Adipose tissue (tissue), 3 donors: ENCODE measurements around the gene LGR4. TPM values are rescaled to one million over a fixed set of nuclear protein-coding genes. Genes with fewer than 3 reads are reported as not detected.
"Not testable (repeated sequence)": the region's sequence is repeated elsewhere in the genome, so short reads cannot be mapped to it uniquely, and the experiment has no call there.

Experiments used
- H3K27ac ChIP-seq: one replicate; pipeline ENCODE4 v1.5.1; 2013; ENCODE audit warnings: low read depth, low read length
- WGBS, 3 donors: extraction: QIAGEN DNeasy Blood & Tissue Kit; methylation state at CpG; one replicate each; pipeline ENCODE4 v1.1.7; 2013; 5-methylcytosine and 5-hydroxymethylcytosine counted together
- polyA plus RNA-seq, 3 donors: library from polyadenylated mRNA; stranded (reverse); fragments of 200-250 nt; gene quantifications; one replicate each; pipeline ENCODE4 v1.2.3, GENCODE V29; 2013
- donor health status: healthy with polysubstance abuse.
- donor health status: Bipolar disorder and iron deficiency.
- donor health status: healthy.

Gene LGR4
- polyA plus RNA-seq, 3 donors: 3.0 to 26.1 (median 19.2) TPM

DNA sequence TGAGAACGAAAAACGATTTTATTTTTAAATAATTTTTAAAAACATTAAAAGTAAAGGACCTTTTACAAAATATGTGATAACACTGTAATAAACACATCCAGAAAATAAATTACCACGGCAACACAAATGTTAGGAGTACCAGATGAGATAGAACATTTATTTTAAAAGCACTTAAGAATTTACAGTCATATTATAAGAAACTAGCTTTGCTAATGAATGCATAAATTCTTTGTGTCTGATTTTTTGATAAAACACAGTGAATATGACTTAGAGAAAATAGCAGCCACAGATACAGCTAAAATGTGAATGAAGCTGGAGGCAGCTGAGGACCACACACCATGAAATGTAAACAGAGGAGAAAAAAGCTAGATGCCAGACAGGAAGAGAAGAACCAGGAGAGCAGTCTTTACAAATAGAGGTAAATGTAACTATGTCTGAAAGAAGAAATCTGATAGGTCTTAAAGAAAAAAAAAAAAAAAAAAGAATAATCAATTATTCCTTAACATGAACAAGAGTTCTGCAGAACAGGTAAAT lies 124.2 kb downstream of the LGR4 start:
- no peak overlapping the region for H3K27ac ChIP-seq
- 27 to 45% (median 33%) methylated on average over 3 of the region's 3 CpGs for WGBS, 3 donors

DNA sequence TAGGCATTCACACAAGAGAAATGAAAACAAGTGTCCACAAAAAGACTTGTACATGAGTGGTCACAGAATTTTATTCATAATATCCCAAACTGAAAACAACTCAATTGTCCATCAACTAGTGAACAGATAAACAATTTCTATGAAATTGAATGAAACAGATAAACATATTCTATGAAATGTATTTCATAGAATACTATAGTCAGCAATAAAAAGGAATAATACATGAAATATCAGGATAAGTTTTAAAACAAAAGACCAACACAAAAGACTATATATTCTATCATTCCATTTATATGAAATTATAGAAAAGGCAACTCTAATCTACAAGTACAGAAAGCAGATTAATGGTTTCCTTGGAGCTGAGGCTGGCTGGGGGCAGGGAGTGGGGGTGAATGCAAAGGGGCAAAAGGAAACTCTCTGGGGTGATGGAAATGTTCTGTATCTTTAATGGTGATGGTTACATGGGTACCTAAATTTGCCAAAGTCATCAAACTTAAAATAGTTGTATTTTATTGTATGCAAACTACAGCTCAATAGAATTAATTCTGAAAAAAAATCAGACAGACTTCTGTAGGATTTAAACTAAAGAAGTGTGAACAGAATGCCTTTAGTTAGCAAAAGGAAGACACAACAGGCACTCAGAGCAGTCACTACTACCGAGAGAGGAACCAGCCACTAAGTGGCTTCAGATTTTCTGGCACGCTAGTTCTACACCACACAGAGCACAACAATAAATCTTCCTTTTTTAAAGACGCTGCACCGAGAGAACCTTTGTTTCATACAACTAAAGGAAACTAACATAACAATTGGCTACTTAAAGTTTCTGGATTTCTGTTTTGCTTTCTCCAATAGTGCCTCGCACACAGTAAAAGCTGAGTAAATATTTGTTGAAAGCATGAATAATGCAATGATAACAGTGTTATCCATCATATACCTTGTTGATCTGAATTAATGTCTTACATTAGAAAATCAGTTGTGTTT lies 124.9 kb downstream of the LGR4 start:
- 23 to 71% (median 59%) methylated on average over 5 of the region's 5 CpGs for WGBS, 3 donors

DNA sequence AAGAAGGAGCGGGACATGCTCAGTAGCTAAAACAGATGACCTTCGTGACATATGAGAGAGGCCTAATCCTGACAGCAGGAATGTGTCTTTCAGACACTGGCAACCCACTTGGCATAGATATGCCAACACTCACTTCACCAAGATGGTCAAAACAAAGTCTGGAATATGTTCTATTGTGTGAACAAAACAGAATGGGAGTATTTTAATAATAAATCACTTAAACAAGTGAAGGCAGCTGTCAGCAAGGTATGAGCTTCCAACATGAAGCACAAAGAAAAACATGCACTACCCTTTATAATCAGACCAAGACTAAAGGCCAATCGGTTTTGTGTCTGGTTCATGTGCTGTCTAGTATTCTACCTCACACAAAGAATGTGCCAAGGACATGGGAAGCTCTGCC lies 132.6 kb downstream of the LGR4 start:
- no peak overlapping the region for H3K27ac ChIP-seq
- WGBS, 3 donors: 78 to 85% (median 84%) methylated on average over 3 of the region's 3 CpGs

More for the DNA sequence above, 124.9 kb downstream of the LGR4 start:
- H3K27ac ChIP-seq: no peak overlapping the region

DNA sequence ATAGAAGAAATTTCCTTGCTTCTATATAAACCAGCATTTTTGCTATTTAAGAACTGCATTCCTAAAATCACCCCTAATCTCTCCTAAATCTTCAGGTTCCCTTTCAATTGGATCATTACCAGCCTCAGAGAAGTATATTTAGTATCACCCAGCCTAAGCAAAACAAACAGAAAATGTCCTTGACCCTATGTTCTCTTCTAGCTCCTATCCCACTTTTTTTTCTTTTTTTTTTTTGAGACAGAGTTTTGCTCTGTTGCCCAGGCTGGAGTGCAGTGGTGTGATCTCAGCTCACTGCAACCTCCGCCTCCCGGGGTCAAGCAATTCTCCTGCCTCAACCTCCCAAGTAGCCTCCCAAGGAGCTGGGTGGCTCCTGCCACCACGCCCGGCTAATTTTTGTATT lies 137.8 kb downstream of the LGR4 start:
- WGBS, 3 donors: 96 to 98% (median 96%) methylated on average over 4 of the region's 4 CpGs
- not testable (repeated sequence) for H3K27ac ChIP-seq

DNA sequence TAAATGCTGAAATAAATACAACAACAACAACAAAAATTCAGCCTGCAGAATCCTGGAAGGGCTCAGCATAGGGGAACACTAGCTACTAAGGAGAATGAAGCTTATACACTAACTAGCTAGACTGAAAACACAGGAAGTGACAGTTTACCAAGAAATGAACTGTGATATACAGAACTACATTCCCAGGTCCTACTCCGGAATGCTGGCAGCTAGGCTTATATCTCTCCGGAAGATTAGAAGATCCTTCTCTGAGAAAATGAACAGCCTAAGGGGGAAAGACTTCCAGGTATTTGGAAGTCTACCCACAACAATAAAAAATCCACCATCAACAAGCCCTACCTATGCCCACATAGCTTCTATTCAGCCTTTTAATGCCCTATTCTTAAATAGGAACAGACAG lies 140.6 kb downstream of the LGR4 start:
- no peak overlapping the region for H3K27ac ChIP-seq
- WGBS, 3 donors: 52 to 74% (median 71%) methylated on average over 2 of the region's 2 CpGs

DNA sequence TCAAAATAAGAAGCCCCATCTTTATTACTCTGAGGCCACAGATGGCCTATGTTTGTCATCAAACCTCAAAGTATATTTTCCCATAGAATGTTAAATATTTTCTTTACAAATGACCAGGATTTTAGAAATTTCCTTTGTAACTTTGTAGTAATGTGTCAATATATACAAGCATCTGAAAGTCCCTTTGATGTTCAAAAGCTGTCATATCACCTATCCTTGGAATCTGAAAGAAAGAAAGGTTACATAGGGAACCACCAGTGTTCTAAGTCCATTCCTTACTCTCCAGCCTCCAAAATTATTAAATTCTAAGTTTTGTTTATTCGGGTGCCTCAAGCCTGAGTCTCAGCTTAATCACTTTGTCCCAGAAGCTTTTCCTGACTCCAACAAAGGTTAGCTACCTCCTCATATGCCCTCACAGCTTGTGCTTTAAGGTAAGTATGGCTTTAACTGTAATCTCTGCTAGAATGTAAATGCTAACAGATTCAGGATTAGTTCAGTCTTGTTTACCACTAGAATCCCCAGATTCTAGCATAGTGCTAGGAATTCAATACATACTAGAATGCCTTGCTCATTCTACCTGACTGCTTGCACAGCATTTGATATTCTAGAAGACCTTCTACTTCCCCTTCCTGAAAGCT lies 141.8 kb downstream of the LGR4 start:
- no peak overlapping the region for H3K27ac ChIP-seq
- 87 to 93% (median 90%) methylated on average over 1 of the region's 1 CpG for WGBS, 3 donors

DNA sequence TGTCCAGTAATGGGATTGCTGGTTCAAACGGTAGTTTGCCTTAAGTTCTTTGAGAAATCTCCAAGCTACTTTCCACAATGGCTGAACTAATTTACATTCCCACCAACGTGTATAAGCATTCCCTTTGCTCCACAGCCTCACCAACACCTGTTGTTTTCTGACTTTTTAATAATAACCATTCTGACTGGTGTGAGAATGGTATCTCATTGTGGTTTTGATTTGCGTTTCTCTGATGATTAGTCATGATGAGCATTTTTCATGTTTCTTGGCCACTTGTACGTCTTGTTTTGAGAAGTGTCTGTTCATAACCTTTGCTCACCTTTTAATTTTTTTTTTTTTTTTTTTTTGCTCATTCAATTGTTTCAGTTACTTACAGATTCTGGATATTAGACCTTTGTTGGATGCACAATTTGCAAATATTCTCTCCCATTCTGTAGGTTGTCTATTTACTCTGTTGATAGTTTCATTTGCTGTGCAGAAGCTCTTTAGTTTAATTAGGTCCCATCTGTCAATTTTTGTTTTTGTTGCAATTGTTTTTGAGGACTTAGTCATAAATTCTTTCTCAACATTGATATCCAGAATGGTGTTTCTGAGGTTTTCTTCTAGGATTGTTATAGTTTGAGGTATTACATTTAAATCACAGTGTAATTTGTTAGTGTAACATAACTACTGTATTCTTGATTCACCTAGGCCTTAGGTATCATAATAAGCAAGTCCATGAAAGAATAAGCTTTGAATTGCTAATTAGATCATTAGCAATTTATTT lies 142.5 kb downstream of the LGR4 start:
- 86 to 91% (median 90%) methylated on average over 4 of the region's 4 CpGs for WGBS, 3 donors
- no peak overlapping the region for H3K27ac ChIP-seq

DNA sequence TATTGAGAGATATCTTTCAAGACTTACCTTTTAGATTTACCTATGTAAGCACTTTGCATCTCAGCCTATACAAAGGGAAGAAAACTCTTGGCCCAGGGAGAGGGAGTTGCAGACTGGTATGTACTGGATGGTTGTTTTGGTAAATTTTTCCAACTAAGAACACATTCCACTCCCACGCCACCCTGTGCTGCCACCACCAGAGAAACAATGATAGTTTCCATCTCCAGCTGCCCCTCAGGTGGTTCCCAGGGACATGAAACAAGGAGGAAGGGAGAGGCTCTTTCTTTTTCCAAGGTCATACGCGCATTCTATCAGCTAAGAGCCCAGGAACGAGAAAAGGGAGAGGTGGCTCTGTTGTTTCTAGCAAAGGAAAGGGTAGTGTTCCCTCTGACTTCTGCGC lies 144.0 kb downstream of the LGR4 start:
- 61 to 94% (median 89%) methylated on average over 5 of the region's 5 CpGs for WGBS, 3 donors
- H3K27ac ChIP-seq: no peak overlapping the region

DNA sequence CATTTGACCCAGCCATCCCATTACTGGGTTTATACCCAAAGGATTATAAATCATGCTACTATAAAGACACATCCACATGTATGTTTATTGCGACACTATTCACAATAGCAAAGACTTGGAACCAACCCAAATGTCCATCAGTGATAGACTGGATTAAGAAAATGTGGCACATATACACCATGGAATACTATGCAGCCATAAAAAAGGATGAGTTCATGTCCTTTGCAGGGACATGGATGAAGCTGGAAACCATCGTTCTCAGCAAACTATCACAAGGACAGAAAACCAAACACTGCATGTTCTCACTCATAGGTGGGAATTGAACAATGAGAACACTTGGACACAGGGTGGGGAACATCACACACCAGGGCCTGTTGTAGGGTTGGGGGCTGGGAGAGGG lies 145.5 kb downstream of the LGR4 start:
- H3K27ac ChIP-seq: not testable (repeated sequence)
- whole genome bisulfite sequencing, 3 donors: 92 to 100% (median 95%) methylated on average over 1 of the region's 2 CpGs

DNA sequence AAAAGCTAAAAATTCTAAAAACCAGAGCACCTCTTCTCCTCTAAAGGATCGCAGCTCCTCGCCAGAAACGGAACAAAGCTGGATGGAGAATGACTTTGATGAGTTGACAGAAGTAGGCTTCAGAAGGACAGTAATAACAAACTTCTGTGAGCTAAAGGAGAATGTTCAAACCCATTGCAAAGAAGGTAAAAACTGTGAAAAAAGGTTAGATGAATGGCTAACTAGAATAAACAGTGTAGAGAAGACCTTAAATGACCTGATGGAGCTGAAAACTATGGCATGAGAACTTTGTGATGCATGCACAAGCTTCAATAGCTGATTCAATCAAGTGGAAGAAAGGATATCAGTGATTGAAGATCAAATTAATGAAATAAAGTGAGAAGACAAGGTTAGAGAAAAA lies 150.4 kb downstream of the LGR4 start:
- 63 to 86% (median 76%) methylated on average over 3 of the region's 3 CpGs for WGBS, 3 donors
- H3K27ac ChIP-seq: not testable (repeated sequence)

DNA sequence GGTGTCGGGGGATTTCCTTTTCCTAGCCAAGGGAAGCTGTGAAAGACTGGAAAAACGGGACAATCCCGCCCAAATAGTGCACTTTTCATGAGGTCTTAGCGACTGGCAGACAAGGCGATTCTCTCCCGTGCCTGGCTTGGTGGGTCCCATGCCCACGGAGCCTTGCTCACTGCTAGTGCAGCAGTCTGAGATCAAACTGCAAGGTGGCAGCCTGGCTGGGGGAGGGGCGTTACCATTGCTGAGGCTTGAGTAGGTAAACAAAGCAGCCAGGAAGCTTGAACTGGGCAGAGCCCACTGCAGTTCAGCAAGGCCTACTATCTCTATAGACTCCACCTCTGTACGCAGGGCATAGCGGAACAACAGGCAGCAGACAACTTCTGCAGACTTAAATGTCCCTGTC lies 151.2 kb downstream of the LGR4 start:
- not testable (repeated sequence) for H3K27ac ChIP-seq
- 84 to 95% (median 92%) methylated on average over 10 of the region's 10 CpGs for WGBS, 3 donors

DNA sequence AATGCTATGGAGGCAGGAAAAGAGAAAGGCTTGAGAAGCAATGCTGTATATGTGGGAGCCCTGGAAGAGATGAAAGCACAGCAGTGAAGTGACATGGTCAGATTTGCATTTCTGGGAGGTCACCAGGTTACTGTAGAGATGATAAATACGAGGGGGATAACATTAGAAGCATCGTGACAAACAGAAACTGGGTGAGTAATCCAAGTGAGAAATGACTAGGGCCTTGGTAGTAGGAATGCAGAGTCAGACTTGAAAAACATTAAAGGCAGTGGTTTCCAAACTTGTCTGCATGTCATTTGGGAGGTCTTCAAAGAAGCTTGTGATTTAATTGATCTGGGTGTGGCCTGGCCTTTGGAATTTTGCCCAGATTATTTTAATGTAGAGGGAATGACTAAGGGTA lies 153.5 kb downstream of the LGR4 start:
- H3K27ac ChIP-seq: no peak overlapping the region
- WGBS, 3 donors: 59 to 62% (median 61%) methylated on average over 2 of the region's 2 CpGs

DNA sequence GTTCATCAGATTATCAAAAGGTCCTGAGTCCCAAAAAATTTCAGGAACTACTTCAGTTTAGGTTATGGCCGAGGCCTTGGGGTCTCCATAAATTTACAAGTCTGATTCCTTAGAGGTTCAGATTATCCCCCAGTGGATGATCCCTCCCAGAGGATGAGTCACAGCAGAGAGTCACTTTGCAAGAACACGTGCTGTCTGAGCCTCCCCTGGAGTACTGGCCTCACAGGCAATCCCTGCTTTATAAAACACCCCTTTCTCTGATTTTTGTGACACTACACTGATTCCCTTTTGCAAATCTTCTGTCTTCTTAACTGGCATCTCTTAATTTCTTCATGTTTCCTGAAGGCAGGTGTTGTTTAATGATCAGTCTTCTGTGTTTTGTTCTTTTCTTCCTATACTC lies 154.8 kb downstream of the LGR4 start:
- H3K27ac ChIP-seq: no peak overlapping the region
- 76 to 86% (median 84%) methylated on average over 2 of the region's 2 CpGs for WGBS, 3 donors

Other genes with a start within 250 kb of the LGR4 start
- 1 to 10 TPM; 2.8 to 5.8 (median 3.6) TPM for gene CCDC34, start 109.6 kb downstream of the LGR4 start, polyA plus RNA-seq
- gene LIN7C, start 34.0 kb upstream of the LGR4 start, polyA plus RNA-seq: 10 to 100 TPM in 1 of 3 donors, 1 to 10 TPM in 2; 3.7 to 10.1 (median 5.2) TPM
- gene BDNF, start 227.7 kb upstream of the LGR4 start, polyA plus RNA-seq: under 1 TPM; 0.02 to 0.33 (median 0.22) TPM